ENCODE data around the gene RCOR2.

The RCOR2 gene

DNA sequence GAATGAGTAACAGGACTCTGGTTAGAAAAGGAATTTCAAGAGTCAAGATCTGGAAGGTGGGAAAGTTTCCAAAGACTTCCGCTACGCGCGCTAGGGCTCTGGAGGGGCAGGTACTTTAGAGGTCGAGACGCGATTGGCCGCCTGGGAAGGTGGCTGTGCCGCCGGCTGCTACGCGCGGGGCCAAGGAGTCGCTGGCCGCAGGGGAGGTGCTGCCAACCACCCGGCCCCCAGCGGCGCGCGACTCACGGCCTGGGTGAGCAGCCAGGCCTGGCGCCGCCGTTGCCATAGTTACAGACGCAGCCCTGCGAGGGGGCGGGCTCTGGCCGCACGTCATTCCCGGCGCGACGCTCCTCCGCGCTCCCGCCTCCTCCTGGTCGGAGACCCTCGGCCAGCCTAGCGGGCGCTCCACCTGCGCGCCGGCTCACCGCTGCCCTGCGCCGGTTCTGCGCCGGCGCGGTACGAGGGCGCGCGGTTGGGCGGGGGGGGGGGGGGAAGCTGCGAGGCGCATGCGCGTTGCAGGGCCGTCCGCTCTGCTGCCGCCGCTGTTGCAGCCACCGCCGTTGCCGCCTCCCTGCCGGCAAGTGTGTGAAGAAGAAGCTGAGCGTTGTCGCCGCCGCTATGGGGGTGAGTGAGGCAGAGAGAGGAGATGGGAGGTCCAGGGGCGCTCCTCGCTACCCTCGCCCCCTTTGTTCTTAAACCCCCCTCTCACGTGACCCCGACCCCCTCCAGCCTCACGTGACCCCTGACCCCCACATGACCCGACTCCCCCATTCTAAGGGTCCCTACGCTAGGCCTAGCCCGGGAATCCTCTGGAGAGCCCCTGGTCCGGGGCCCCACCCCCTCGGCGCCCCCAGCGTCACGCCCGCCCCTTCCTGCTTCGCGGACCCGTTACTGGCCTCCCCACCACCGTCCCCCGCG lies 21.8 kb upstream of the RCOR2 start, which contains the start of gene NAA40:
TSS of gene NAA40 (plus strand) at position 524 of the 918 bp plus-strand sequence. CDS start at position 619, 95 bp downstream.
- TF ChIP-seq EZH2 (IDR thresholded peaks at IDR 0.05; ENCODE audit: borderline replicate concordance, low read depth, low read length, severe bottlenecking): no peak
- TF ChIP-seq, protein P1, sequence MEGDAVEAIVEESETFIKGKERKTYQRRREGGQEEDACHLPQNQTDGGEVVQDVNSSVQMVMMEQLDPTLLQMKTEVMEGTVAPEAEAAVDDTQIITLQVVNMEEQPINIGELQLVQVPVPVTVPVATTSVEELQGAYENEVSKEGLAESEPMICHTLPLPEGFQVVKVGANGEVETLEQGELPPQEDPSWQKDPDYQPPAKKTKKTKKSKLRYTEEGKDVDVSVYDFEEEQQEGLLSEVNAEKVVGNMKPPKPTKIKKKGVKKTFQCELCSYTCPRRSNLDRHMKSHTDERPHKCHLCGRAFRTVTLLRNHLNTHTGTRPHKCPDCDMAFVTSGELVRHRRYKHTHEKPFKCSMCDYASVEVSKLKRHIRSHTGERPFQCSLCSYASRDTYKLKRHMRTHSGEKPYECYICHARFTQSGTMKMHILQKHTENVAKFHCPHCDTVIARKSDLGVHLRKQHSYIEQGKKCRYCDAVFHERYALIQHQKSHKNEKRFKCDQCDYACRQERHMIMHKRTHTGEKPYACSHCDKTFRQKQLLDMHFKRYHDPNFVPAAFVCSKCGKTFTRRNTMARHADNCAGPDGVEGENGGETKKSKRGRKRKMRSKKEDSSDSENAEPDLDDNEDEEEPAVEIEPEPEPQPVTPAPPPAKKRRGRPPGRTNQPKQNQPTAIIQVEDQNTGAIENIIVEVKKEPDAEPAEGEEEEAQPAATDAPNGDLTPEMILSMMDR (IDR thresholded peaks at IDR 0.05; ENCODE audit: borderline replicate concordance, extremely low read depth, low read length, poor library complexity, severe bottlenecking): peak; percentile 15
- H4K20me1 ChIP-seq (ENCODE audit: insufficient read depth, low read length): peaks cover 11% of the 10 kb centered on the region; the same call in 1 of the 2 replicates
- H3K4me3 ChIP-seq (ENCODE audit: low read depth in 1 of 2, low read length in 2 of 2): peak within 1 kb of the TSS; percentile 98
- no peaks in the 10 kb centered on the region for H3K9me3 ChIP-seq (ENCODE audit: insufficient read depth, low read length, severe bottlenecking)
- peak within 1 kb of the TSS; percentile 89 for H3K9ac ChIP-seq (ENCODE audit: low read depth, low read length)
- DNase-seq (peak; percentile 93), ATAC-seq (ENCODE audit: insufficient read depth, low read depth) (peak; percentile 92)
- peak within 1 kb of the TSS; percentile 96 for H2AFZ ChIP-seq (ENCODE audit: low read depth, low read length)
- H3K79me2 ChIP-seq (ENCODE audit: insufficient read depth, low read length): peaks cover 49% of the 10 kb centered on the region
- H3K27ac ChIP-seq (ENCODE audit: low read length): peak within 1 kb of the TSS; percentile 93
- H3K4me1 ChIP-seq (ENCODE audit: insufficient read depth, low read length): peaks cover 32% of the 10 kb centered on the region
- no peaks in the 10 kb centered on the region for H3K27me3 ChIP-seq (ENCODE audit: insufficient read depth, low read length, poor library complexity)
- H3K36me3 ChIP-seq (ENCODE audit: insufficient read depth, low read length): peaks cover 15% of the 10 kb centered on the region
- H3K4me2 ChIP-seq (ENCODE audit: insufficient read depth, low read length): peak within 1 kb of the TSS; percentile 83

DNA sequence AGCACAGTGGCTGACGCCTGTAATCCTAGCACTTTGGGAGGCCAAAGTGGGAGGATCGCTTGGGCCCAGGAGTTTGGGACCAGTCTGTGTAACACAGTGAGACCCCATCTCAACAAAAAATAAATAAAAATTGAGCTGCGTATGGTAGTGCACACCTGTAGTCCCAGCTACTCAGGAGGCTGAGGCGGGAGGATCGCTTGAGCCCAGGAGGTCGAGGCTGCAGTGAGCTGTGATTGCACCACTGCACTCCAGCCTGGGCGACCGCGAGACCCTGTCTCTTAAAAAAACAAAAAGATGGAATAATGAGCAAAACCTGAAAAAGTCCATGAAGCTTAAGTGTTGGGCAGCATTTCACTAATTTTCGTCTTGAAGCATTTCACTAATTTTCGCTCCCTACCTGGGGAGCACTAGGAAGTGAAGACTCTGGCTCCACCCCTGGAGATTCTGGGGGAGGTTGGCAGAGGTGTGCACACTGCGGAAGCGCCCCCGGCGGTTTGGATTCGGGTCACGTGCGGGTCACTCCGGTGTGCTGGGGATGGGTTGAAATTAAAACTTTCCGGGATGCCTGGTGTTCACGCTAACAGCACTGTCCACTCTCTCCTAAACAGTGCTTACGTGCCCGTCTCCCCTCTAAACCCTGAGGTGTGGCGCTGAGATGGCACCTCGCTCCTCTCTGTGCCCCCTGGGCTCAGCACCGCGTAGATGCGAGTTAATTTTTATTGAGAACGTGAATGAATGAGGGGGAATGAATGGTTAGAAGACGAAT lies 20.9 kb upstream of the RCOR2 start:
- Histone ChIP-seq H4K20me1 (ENCODE audit: insufficient read depth, low read length) (peaks cover 7% of the 10 kb centered on the region; the same call in 1 of the 2 replicates), H3K4me3 (ENCODE audit: low read depth in 1 of 2, low read length in 2 of 2) (peak overlapping the region in 1 of 2 experiments; percentile 98; a peak in 3 of 4 replicates), H3K79me2 (ENCODE audit: insufficient read depth, low read length) (peaks cover 41% of the 10 kb centered on the region), H2AFZ (ENCODE audit: low read depth, low read length) (peak overlapping the region; percentile 90), H3K27ac (ENCODE audit: low read length) (peak overlapping the region; percentile 54; the same call in 1 of the 2 replicates), H3K4me2 (ENCODE audit: insufficient read depth, low read length) (peak overlapping the region; percentile 83), H3K4me1 (ENCODE audit: insufficient read depth, low read length) (peaks cover 32% of the 10 kb centered on the region), H3K9ac (ENCODE audit: low read depth, low read length) (peak overlapping the region; percentile 89), H3K27me3 (ENCODE audit: insufficient read depth, low read length, poor library complexity) (no peaks in the 10 kb centered on the region), H3K36me3 (ENCODE audit: insufficient read depth, low read length) (peaks cover 11% of the 10 kb centered on the region), H3K9me3 (ENCODE audit: insufficient read depth, low read length, severe bottlenecking) (no peaks in the 10 kb centered on the region)
- no peak for DNase-seq
- TF ChIP-seq, protein P1 (IDR thresholded peaks at IDR 0.05; ENCODE audit: borderline replicate concordance, extremely low read depth, low read length, poor library complexity, severe bottlenecking): no peak
- TF ChIP-seq EZH2 (IDR thresholded peaks at IDR 0.05; ENCODE audit: borderline replicate concordance, low read depth, low read length, severe bottlenecking): no peak
- ATAC-seq (ENCODE audit: insufficient read depth, low read depth): peak; percentile 5; the same call in 2 of the 3 replicates

DNA sequence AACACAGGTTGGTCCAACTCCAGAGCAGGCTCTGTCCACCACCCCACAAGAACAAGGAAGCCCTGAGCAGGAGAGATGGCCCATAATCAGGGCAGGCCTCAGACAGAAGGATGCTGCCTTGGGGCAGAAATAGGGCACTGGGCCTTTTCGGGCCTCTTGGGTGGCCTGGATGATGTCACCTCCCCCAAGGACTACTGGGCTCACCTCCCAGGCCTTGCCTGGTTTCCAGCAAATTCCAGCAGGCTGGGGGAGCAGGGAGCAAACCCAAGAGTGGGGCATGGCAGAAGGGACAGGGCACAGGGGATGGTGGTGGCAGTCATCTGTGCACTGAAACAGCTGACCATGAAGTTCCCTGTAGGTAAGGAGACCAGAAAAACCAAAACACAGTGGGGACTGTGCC lies 16.5 kb upstream of the RCOR2 start:
- DNase-seq: no peak
- no peaks in the 10 kb centered on the region for H3K9me3 ChIP-seq (ENCODE audit: insufficient read depth, low read length, severe bottlenecking)
- H3K9ac ChIP-seq (ENCODE audit: low read depth, low read length): no peak overlapping the region

More for the DNA sequence above, 16.5 kb upstream of the RCOR2 start:
- no peaks in the 10 kb centered on the region for H4K20me1 ChIP-seq (ENCODE audit: insufficient read depth, low read length)
- no peak overlapping the region for H3K4me3 ChIP-seq (ENCODE audit: low read depth in 1 of 2, low read length in 2 of 2)
- no peaks in the 10 kb centered on the region for H3K27me3 ChIP-seq (ENCODE audit: insufficient read depth, low read length, poor library complexity)
- H3K79me2 ChIP-seq (ENCODE audit: insufficient read depth, low read length): no peaks in the 10 kb centered on the region
- TF ChIP-seq, protein P1 (IDR thresholded peaks at IDR 0.05; ENCODE audit: borderline replicate concordance, extremely low read depth, low read length, poor library complexity, severe bottlenecking): no peak
- no peak for TF ChIP-seq EZH2 (IDR thresholded peaks at IDR 0.05; ENCODE audit: borderline replicate concordance, low read depth, low read length, severe bottlenecking)
- no peaks in the 10 kb centered on the region for H3K36me3 ChIP-seq (ENCODE audit: insufficient read depth, low read length)
- H2AFZ ChIP-seq (ENCODE audit: low read depth, low read length): no peak overlapping the region
- no peak for ATAC-seq (ENCODE audit: insufficient read depth, low read depth)
- H3K4me2 ChIP-seq (ENCODE audit: insufficient read depth, low read length): no peak overlapping the region
- peaks cover 7% of the 10 kb centered on the region for H3K4me1 ChIP-seq (ENCODE audit: insufficient read depth, low read length)
- H3K27ac ChIP-seq (ENCODE audit: low read length): no peak overlapping the region

All from DND-41 (cell line).